H1 (cell line): ENCODE data around the gene PEX19. TPM values are rescaled to one million over a fixed set of nuclear protein-coding genes. Genes with fewer than 3 reads are reported as not detected.

ENCODE experiments used
- ATF2 ChIP-seq: IDR thresholded peaks from 2 replicates; pipeline ENCODE4 v1.6.1; 2012; ENCODE audit warnings: low read length, inconsistent platforms
- CEBPB ChIP-seq: IDR thresholded peaks from 2 replicates; pipeline ENCODE4 v1.6.1; 2012; ENCODE audit warnings: low read depth, low read length
- CTBP2 ChIP-seq: IDR thresholded peaks from 2 replicates; pipeline ENCODE4 v1.7.0; 2011; ENCODE audit warnings: borderline replicate concordance, mild to moderate bottlenecking, moderate library complexity, mixed read lengths, low read length; ENCODE audit not compliant: insufficient read depth, insufficient read length
- FOSL1 ChIP-seq: IDR thresholded peaks from 2 replicates; pipeline ENCODE4 v1.6.1; 2011; ENCODE audit warnings: mild to moderate bottlenecking, low read depth, low read length, moderate library complexity; ENCODE audit not compliant: insufficient read depth
- POLR2AphosphoS5 ChIP-seq: IDR thresholded peaks from 2 replicates; pipeline ENCODE4 v1.6.1; 2011; ENCODE audit warnings: low read depth, low read length
- RBBP5 ChIP-seq: IDR thresholded peaks from 2 replicates; pipeline ENCODE4 v1.7.1; 2012; ENCODE audit warnings: low read depth, mild to moderate bottlenecking, inconsistent platforms, low read length, moderate library complexity, borderline replicate concordance
- RXRA ChIP-seq: IDR thresholded peaks from 2 replicates; pipeline ENCODE4 v1.6.1; 2011; ENCODE audit warnings: low read depth, mild to moderate bottlenecking, low read length, moderate library complexity; ENCODE audit not compliant: insufficient read depth
- TAF7 ChIP-seq: optimal IDR thresholded peaks from 2 replicates; pipeline ENCODE3; 2011; ENCODE audit warnings: low read depth, mild to moderate bottlenecking, inconsistent platforms, low read length, moderate library complexity, borderline replicate concordance
- polyA plus RNA-seq, 7 experiments: library from polyadenylated mRNA; depleted of rRNA in 3 of 7; stranded (reverse) in 5 of 7; unstranded in 2 of 7; fragments of >200 nt in 5 of 7; fragments of 200-250 nt in 2 of 7; gene quantifications; 1 replicate in 5 of 7; 2 replicates in 1 of 7; 4 replicates in 1 of 7; pipeline versions ENCODE4 v1.2.1 to v1.2.3, GENCODE V29; 2011 to 2013; ENCODE audit warnings: missing spikeins in 2 of 7, mixed read lengths in 2 of 7
- total RNA-seq: library from RNA; stranded (reverse); fragmentation: NEBNext Ultra II Directional; extraction: Animal tissue kit (Norgen Biotek cat#: 25700); gene quantifications from 2 replicates; pipeline ENCODE4 v1.2.1, GENCODE V29; 2021
- TF ChIP-seq, protein P1 (sequence below): fragments of 300-600 bp; sonication (generic); IDR thresholded peaks from 2 replicates; pipeline ENCODE4 v1.7.1; 2012; ENCODE audit warnings: low read length, moderate library complexity, mild to moderate bottlenecking, inconsistent platforms; ENCODE audit not compliant: insufficient replicate concordance

Gene PEX19
- total and polyA plus RNA-seq, 2 of the 8 experiments (the other 6 are each of a cell fraction or from before 2014, with no cell fraction given): 50.4 to 80.2 TPM

DNA sequence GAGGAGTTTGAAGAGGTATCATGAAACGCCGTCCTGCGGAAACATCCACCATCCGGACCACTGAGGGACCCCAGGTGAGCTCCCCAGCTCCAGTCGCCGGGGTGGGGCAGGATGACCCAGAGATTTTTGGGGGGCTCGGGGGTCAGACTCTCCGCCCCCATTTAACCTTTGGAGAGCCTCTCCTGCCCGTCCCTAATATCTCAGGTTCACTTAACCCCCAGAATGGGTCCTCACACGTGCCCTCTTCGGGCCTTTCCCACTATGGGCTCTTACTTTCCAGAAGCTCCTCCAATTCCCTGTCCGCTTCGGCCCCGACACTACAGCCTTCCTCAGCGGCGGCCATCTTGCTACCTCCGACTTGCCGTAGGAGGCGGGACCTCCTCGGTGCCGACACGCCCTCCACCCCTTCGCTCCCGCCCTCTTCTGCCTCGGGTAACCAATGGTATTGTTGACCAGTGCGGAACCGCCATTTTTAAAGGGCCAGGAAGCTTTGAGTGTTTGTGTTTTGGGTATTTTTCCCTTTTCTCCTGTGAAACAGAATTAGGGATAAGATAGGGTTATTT is at the start of gene PEX19 (continued):
- TF ChIP-seq, protein P1, sequence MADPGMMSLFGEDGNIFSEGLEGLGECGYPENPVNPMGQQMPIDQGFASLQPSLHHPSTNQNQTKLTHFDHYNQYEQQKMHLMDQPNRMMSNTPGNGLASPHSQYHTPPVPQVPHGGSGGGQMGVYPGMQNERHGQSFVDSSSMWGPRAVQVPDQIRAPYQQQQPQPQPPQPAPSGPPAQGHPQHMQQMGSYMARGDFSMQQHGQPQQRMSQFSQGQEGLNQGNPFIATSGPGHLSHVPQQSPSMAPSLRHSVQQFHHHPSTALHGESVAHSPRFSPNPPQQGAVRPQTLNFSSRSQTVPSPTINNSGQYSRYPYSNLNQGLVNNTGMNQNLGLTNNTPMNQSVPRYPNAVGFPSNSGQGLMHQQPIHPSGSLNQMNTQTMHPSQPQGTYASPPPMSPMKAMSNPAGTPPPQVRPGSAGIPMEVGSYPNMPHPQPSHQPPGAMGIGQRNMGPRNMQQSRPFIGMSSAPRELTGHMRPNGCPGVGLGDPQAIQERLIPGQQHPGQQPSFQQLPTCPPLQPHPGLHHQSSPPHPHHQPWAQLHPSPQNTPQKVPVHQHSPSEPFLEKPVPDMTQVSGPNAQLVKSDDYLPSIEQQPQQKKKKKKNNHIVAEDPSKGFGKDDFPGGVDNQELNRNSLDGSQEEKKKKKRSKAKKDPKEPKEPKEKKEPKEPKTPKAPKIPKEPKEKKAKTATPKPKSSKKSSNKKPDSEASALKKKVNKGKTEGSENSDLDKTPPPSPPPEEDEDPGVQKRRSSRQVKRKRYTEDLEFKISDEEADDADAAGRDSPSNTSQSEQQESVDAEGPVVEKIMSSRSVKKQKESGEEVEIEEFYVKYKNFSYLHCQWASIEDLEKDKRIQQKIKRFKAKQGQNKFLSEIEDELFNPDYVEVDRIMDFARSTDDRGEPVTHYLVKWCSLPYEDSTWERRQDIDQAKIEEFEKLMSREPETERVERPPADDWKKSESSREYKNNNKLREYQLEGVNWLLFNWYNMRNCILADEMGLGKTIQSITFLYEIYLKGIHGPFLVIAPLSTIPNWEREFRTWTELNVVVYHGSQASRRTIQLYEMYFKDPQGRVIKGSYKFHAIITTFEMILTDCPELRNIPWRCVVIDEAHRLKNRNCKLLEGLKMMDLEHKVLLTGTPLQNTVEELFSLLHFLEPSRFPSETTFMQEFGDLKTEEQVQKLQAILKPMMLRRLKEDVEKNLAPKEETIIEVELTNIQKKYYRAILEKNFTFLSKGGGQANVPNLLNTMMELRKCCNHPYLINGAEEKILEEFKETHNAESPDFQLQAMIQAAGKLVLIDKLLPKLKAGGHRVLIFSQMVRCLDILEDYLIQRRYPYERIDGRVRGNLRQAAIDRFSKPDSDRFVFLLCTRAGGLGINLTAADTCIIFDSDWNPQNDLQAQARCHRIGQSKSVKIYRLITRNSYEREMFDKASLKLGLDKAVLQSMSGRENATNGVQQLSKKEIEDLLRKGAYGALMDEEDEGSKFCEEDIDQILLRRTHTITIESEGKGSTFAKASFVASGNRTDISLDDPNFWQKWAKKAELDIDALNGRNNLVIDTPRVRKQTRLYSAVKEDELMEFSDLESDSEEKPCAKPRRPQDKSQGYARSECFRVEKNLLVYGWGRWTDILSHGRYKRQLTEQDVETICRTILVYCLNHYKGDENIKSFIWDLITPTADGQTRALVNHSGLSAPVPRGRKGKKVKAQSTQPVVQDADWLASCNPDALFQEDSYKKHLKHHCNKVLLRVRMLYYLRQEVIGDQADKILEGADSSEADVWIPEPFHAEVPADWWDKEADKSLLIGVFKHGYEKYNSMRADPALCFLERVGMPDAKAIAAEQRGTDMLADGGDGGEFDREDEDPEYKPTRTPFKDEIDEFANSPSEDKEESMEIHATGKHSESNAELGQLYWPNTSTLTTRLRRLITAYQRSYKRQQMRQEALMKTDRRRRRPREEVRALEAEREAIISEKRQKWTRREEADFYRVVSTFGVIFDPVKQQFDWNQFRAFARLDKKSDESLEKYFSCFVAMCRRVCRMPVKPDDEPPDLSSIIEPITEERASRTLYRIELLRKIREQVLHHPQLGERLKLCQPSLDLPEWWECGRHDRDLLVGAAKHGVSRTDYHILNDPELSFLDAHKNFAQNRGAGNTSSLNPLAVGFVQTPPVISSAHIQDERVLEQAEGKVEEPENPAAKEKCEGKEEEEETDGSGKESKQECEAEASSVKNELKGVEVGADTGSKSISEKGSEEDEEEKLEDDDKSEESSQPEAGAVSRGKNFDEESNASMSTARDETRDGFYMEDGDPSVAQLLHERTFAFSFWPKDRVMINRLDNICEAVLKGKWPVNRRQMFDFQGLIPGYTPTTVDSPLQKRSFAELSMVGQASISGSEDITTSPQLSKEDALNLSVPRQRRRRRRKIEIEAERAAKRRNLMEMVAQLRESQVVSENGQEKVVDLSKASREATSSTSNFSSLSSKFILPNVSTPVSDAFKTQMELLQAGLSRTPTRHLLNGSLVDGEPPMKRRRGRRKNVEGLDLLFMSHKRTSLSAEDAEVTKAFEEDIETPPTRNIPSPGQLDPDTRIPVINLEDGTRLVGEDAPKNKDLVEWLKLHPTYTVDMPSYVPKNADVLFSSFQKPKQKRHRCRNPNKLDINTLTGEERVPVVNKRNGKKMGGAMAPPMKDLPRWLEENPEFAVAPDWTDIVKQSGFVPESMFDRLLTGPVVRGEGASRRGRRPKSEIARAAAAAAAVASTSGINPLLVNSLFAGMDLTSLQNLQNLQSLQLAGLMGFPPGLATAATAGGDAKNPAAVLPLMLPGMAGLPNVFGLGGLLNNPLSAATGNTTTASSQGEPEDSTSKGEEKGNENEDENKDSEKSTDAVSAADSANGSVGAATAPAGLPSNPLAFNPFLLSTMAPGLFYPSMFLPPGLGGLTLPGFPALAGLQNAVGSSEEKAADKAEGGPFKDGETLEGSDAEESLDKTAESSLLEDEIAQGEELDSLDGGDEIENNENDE: no peak
- TF ChIP-seq ATF2: no peak
- TF ChIP-seq CEBPB: no peak
- no peak for TF ChIP-seq CTBP2
- 0 out of 2 replicates have a peak, but pooled peaks have one; percentile 60 for TF ChIP-seq RBBP5
- TF ChIP-seq TAF7: peak; percentile 60
- no peak for TF ChIP-seq RXRA
- peak; percentile 95 for TF ChIP-seq POLR2AphosphoS5
- TF ChIP-seq FOSL1: no peak
